Mammary epithelial cell (primary cell): ENCODE data around the gene OSBPL2.

Experiments
- CTCF ChIP-seq, 2 donors: IDR thresholded peaks in 1 of 2; conservative IDR thresholded peaks in 1 of 2; 2 replicates each; pipeline ENCODE4 v1.5.1; 2011 to 2012; ENCODE audit warnings: inconsistent platforms in 2 of 2, low read length in 2 of 2, mild to moderate bottlenecking in 2 of 2, control low read depth in 1 of 2, low read depth in 1 of 2; ENCODE audit not compliant: insufficient read depth in 1 of 2; ENCODE audit errors: extremely low read depth in 1 of 2
- EZH2 ChIP-seq: IDR thresholded peaks from 2 replicates; pipeline ENCODE4 v1.6.1; 2012; ENCODE audit warnings: low read length, inconsistent platforms, borderline replicate concordance

- TF ChIP-seq CTCF (conservative IDR thresholded peaks at IDR 0.05 in 1 of 2, IDR thresholded peaks at IDR 0.05 in 1 of 2; ENCODE audit: extremely low read depth in 1 of 2, insufficient read depth in 1 of 2, low read depth in 1 of 2, low read length in 2 of 2), result no peak
- no peak for TF ChIP-seq EZH2
These were observed 83.7 kb downstream of the OSBPL2 start for GRCh38 chr20:62321975-62322374.
